ENCODE results near the gene KSR2. TPM values are rescaled to one million over a fixed set of nuclear protein-coding genes. Genes with fewer than 3 reads are reported as not detected.

KSR2 gene
- total RNA-seq, 1 experiment from 2014 or later: 0.02 TPM

DNA sequence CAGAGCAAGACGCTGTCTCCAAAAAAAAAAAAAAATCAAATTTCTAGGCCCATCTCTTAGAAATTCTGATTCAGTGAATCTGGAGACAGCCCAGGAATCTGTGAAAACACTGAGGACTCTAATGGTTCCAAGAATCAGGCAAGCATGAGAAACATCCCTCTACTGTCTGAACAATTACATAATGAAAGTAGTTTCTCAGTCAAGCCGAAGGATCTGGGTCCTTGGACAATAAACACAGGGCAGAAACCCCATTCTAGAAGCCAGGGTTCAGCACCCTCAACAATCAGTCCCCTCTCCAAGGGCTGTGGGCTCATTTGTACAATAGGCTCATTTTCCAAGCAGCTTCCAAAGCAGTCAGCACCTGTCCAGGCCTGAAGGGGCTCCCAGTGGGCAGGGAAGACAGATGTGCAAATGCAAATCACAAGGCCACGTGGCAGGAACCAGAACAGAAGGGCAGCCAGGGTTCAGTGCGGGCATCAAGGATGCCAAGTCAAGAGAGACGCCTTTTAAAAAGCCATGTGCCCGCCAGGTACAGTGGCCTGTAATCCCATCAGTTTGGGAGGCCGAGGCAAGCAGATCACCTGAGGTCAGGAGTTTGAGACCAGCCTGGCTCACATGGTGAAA is 96.1 kb downstream of the KSR2 start:
- no peak for DNase-seq (ENCODE audit: unreplicated experiment)
- Mint-ChIP-seq H3K27ac (ENCODE audit: low read depth, unreplicated experiment) (no peak overlapping the region), H3K27me3 (ENCODE audit: insufficient read depth, unreplicated experiment) (no peaks in the 10 kb centered on the region), H3K4me1 (ENCODE audit: insufficient read depth, unreplicated experiment) (no peaks in the 10 kb centered on the region), H3K9me3 (ENCODE audit: unreplicated experiment) (no peaks in the 10 kb centered on the region), H3K4me3 (ENCODE audit: unreplicated experiment) (no peak overlapping the region), H3K36me3 (ENCODE audit: insufficient read depth, unreplicated experiment) (no peaks in the 10 kb centered on the region)
- BruUV-seq (replicated peaks): no TSS peak
- TF ChIP-seq, protein P1, sequence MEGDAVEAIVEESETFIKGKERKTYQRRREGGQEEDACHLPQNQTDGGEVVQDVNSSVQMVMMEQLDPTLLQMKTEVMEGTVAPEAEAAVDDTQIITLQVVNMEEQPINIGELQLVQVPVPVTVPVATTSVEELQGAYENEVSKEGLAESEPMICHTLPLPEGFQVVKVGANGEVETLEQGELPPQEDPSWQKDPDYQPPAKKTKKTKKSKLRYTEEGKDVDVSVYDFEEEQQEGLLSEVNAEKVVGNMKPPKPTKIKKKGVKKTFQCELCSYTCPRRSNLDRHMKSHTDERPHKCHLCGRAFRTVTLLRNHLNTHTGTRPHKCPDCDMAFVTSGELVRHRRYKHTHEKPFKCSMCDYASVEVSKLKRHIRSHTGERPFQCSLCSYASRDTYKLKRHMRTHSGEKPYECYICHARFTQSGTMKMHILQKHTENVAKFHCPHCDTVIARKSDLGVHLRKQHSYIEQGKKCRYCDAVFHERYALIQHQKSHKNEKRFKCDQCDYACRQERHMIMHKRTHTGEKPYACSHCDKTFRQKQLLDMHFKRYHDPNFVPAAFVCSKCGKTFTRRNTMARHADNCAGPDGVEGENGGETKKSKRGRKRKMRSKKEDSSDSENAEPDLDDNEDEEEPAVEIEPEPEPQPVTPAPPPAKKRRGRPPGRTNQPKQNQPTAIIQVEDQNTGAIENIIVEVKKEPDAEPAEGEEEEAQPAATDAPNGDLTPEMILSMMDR (IDR thresholded peaks at IDR 0.05; ENCODE audit: unreplicated experiment): no peak
- ChIA-PET CTCF (interaction anchor here (0.6 to 3.1 kb wide), 12 partner anchors 9 to 892 kb away, joined by 3 to 56 read pairs (median 4); no protein-coding TSS in a partner anchor), POLR2A (no interaction called here)
- intact Hi-C loops (cut with micrococcal nuclease): loop anchor here (5.0 to 10.0 kb wide), 2 partner anchors 232 to 1675 kb away; partner anchors contain the start of gene VSIG10

DNA sequence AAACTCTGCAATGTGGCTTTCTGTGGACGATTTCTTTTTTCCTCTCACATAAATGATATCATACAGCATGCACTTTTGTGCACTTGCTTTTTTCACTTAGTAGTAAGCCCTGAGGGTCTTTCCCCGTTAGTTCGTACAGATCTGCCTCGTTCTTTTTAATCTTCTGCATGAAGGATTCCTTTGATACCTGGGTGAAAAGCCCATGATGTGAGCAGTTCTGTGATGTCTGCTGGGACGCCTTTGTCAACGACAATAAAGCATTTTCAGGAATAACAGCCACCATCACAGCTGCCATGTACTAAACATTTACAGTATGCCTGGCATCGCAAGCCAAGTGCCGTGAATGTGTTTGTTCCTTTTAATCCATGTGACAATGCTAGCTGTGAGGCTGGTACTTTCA is 99.2 kb downstream of the KSR2 start:
- no peaks in the 10 kb centered on the region for H3K36me3 Mint-ChIP-seq (ENCODE audit: insufficient read depth, unreplicated experiment)
- no peak overlapping the region for H3K4me3 Mint-ChIP-seq (ENCODE audit: unreplicated experiment)

DNA sequence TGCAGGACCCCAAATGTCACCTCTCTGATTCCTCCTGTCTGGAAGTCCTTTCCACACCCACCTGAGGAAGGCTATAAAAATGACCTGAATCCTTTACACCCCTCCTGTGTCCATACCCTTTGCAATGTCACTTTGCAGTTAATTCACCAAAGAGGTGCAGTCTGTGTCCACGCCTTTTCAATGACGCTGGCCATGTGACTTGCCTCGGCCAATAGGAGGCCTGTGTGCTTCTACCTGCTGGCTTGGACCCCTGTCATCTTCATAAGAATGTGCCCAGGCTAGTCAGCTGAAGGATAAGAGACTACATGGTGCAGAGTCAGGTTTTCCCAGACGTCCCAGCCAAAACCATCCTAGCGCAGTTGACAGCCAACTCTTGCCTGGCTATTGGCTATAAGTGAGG is 101.4 kb downstream of the KSR2 start:
- POLR2A ChIA-PET: no interaction called here
- H3K4me1 Mint-ChIP-seq (ENCODE audit: insufficient read depth, unreplicated experiment): no peaks in the 10 kb centered on the region
- H3K36me3 Mint-ChIP-seq (ENCODE audit: insufficient read depth, unreplicated experiment): no peaks in the 10 kb centered on the region
- H3K4me3 Mint-ChIP-seq (ENCODE audit: unreplicated experiment): no peak overlapping the region
- no peaks in the 10 kb centered on the region for H3K9me3 Mint-ChIP-seq (ENCODE audit: unreplicated experiment)
- DNase-seq (ENCODE audit: unreplicated experiment): no peak
- no peak overlapping the region for H3K27ac Mint-ChIP-seq (ENCODE audit: low read depth, unreplicated experiment)
- CTCF ChIA-PET: interaction anchor here (0.6 to 2.5 kb wide), 3 partner anchors 9 to 672 kb away, joined by 4 to 8 read pairs (median 7); no protein-coding TSS in a partner anchor
- TF ChIP-seq, protein P1 (IDR thresholded peaks at IDR 0.05; ENCODE audit: unreplicated experiment): no peak
- H3K27me3 Mint-ChIP-seq (ENCODE audit: insufficient read depth, unreplicated experiment): no peaks in the 10 kb centered on the region
- intact Hi-C loops (cut with micrococcal nuclease): no loop called here
- BruUV-seq (replicated peaks): no TSS peak

More for the DNA sequence above, 99.2 kb downstream of the KSR2 start:
- TF ChIP-seq, protein P1 (IDR thresholded peaks at IDR 0.05; ENCODE audit: unreplicated experiment): no peak
- H3K4me1 Mint-ChIP-seq (ENCODE audit: insufficient read depth, unreplicated experiment): no peaks in the 10 kb centered on the region
- H3K27me3 Mint-ChIP-seq (ENCODE audit: insufficient read depth, unreplicated experiment): no peaks in the 10 kb centered on the region
- CTCF ChIA-PET: interaction anchor here (0.6 to 1.9 kb wide), 6 partner anchors 11 to 1675 kb away, joined by 3 to 7 read pairs (median 4); no protein-coding TSS in a partner anchor
- no TSS peak for BruUV-seq (replicated peaks)
- no peak for DNase-seq (ENCODE audit: unreplicated experiment)
- no peaks in the 10 kb centered on the region for H3K9me3 Mint-ChIP-seq (ENCODE audit: unreplicated experiment)
- intact Hi-C loops (cut with micrococcal nuclease): no loop called here
- H3K27ac Mint-ChIP-seq (ENCODE audit: low read depth, unreplicated experiment): no peak overlapping the region
- POLR2A ChIA-PET: no interaction called here

DNA sequence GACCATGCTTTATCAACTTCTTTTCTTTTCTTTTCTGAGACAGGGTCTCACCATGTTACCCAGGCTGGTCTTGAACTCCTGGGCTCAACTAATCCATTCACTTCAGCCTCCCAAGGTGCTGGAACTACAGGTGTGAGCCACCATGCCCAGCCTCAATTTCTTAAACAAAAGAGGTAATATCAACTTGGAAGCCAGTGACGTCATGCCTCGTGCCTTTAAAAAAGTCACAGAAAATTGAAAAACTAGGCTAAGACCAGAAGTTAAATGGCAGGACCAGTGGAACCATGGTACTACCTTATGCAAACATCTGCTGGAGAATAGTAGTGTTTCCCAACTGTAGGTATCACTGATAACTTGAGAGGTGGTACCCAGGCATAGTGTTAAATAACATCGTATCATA is 103.3 kb downstream of the KSR2 start:
- ChIA-PET CTCF (no interaction called here), POLR2A (no interaction called here)
- H3K27ac Mint-ChIP-seq (ENCODE audit: low read depth, unreplicated experiment): no peak overlapping the region
- H3K27me3 Mint-ChIP-seq (ENCODE audit: insufficient read depth, unreplicated experiment): no peaks in the 10 kb centered on the region
- no peaks in the 10 kb centered on the region for H3K9me3 Mint-ChIP-seq (ENCODE audit: unreplicated experiment)
- H3K4me3 Mint-ChIP-seq (ENCODE audit: unreplicated experiment): no peak overlapping the region
- TF ChIP-seq, protein P1 (IDR thresholded peaks at IDR 0.05; ENCODE audit: unreplicated experiment): no peak
- intact Hi-C loops (cut with micrococcal nuclease): no loop called here
- H3K36me3 Mint-ChIP-seq (ENCODE audit: insufficient read depth, unreplicated experiment): no peaks in the 10 kb centered on the region
- BruUV-seq (replicated peaks): no TSS peak
- H3K4me1 Mint-ChIP-seq (ENCODE audit: insufficient read depth, unreplicated experiment): no peaks in the 10 kb centered on the region
- no peak for DNase-seq (ENCODE audit: unreplicated experiment)

All from MCF 10A (cell line).